Panc1 (cell line): Measurements from ENCODE around the gene SORL1.
"Not testable (repeated sequence)": the region's sequence is repeated elsewhere in the genome, so short reads cannot be mapped to it uniquely, and the experiment has no call there.

Source experiments
- POLR2AphosphoS5 ChIP-seq: IDR thresholded peaks from 2 replicates; pipeline ENCODE4 v1.6.1; 2012; ENCODE audit warnings: mild to moderate bottlenecking, low read depth, low read length, moderate library complexity
- TF ChIP-seq, protein P1 (sequence below): fragments of 450-650 bp; IDR thresholded peaks from 2 replicates; pipeline ENCODE4 v1.5.1; 2017; ENCODE audit warnings: mild to moderate bottlenecking

DNA sequence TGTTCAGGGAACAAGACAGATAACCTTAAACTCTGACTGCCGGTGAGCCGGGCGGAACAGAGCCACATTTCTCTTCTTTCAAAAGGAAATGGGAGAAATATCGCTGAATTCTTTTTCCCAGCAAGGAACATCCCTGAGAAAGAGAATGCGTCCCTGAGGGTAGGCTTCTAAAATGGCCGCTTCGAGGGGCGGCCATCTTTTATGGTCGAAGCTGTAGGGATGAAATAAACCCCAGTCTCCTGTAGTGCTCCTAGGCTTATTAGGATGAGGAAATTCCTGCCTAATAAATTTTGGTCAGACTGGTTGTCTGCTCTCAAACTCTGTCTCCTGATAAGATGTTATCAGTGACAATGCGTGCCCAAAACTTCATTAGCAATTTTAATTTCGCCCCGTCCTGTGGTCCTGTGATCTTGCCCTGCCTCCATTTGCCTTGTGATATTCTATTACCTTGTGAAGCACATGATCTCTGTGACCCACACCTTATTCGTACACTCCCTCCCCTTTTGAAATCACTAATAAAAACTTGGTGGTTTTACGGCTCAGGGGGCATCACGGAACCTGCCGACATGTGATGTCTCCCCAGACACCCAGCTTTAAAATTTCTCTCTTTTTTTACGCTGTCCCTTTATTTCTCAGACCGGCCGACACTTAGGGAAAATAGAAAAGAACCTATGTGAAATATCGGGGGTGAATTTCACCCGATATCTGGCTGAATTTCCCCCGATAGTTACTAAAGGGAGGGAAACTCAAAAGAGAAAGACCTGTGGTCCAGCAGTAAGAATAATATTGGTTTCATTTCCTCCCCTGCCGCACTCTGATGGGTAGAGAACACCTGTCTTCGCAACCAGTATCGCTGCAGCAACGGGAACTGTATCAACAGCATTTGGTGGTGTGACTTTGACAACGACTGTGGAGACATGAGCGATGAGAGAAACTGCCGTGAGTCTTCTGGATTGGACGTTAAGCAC lies 117.5 kb downstream of the SORL1 start:
- TF ChIP-seq POLR2AphosphoS5 = not testable (repeated sequence)
- TF ChIP-seq, protein P1, sequence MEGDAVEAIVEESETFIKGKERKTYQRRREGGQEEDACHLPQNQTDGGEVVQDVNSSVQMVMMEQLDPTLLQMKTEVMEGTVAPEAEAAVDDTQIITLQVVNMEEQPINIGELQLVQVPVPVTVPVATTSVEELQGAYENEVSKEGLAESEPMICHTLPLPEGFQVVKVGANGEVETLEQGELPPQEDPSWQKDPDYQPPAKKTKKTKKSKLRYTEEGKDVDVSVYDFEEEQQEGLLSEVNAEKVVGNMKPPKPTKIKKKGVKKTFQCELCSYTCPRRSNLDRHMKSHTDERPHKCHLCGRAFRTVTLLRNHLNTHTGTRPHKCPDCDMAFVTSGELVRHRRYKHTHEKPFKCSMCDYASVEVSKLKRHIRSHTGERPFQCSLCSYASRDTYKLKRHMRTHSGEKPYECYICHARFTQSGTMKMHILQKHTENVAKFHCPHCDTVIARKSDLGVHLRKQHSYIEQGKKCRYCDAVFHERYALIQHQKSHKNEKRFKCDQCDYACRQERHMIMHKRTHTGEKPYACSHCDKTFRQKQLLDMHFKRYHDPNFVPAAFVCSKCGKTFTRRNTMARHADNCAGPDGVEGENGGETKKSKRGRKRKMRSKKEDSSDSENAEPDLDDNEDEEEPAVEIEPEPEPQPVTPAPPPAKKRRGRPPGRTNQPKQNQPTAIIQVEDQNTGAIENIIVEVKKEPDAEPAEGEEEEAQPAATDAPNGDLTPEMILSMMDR = not testable (repeated sequence)
